ENCODE data around the gene MUC4.
"Not testable (repeated sequence)": the region's sequence is repeated elsewhere in the genome, so short reads cannot be mapped to it uniquely, and the experiment has no call there.

Gene MUC4

GRCh38 chr3:195751560-195751959 lies 60.2 kb downstream of the MUC4 start:
- no peaks in the 10 kb centered on the region for H3K36me3 ChIP-seq (ENCODE audit: insufficient read depth)
- TF ChIP-seq, protein P1, sequence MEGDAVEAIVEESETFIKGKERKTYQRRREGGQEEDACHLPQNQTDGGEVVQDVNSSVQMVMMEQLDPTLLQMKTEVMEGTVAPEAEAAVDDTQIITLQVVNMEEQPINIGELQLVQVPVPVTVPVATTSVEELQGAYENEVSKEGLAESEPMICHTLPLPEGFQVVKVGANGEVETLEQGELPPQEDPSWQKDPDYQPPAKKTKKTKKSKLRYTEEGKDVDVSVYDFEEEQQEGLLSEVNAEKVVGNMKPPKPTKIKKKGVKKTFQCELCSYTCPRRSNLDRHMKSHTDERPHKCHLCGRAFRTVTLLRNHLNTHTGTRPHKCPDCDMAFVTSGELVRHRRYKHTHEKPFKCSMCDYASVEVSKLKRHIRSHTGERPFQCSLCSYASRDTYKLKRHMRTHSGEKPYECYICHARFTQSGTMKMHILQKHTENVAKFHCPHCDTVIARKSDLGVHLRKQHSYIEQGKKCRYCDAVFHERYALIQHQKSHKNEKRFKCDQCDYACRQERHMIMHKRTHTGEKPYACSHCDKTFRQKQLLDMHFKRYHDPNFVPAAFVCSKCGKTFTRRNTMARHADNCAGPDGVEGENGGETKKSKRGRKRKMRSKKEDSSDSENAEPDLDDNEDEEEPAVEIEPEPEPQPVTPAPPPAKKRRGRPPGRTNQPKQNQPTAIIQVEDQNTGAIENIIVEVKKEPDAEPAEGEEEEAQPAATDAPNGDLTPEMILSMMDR (conservative IDR thresholded peaks at IDR 0.05; ENCODE audit: low read depth, low read length) = no peak

DNA sequence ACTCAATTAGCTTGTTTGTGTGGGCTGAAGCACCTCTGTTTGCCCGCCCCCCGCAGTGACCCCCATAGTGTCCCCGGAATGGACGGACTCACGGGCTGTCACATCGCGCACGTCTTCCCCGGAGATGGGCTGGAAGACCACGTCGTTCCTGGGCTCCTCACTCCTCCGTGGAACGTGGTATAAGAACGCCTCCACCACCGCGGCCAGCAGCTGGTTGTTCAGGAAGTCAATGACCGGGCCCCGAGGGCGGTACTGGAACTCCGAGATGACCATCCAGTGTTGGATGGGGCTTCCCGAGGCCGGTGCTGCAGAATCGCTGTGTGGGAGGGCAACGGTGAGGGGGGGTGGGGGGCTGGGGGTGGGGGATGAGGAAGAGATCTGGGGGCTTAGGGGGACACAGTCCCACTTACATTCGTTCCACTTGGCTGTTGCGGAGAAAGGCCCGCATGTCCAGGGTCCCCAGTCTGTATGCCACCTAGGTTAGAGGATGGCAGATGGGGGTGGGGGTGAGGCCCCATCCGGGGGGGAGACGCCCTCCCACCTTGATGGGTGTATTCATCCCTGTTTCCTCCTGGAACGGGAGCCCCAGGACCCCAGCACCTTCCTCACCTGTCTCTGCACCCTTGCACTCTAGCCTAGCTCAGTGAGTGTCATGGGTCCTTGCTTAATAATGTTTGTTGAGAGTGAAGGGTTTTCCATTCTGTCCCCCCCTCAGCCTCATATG lies 60.8 kb downstream of the MUC4 start:
- Histone ChIP-seq H3K4me3 (IDR thresholded peaks at IDR 0.05; ENCODE audit: insufficient read depth, low read depth, low read length) (no peak overlapping the region), H3K27ac (no peak overlapping the region), H3K36me3 (ENCODE audit: insufficient read depth) (no peaks in the 10 kb centered on the region), H3K79me2 (ENCODE audit: insufficient read depth, low read depth) (no peaks in the 10 kb centered on the region), H4K20me1 (ENCODE audit: insufficient read depth) (no peaks in the 10 kb centered on the region), H3K4me1 (ENCODE audit: low read depth, poor library complexity, severe bottlenecking) (peaks cover 3% of the 10 kb centered on the region), H3K27me3 (ENCODE audit: insufficient read depth, low read depth) (no peaks in the 10 kb centered on the region; the same call in 1 of the 2 replicates), H3K4me2 (no peak overlapping the region), H2AFZ (ENCODE audit: low read depth) (no peak overlapping the region), H3K9ac (no peak overlapping the region)
- TF ChIP-seq, protein P1 (conservative IDR thresholded peaks at IDR 0.05; ENCODE audit: low read depth, low read length) = no peak

More at GRCh38 chr3:195751560-195751959, 60.2 kb downstream of the MUC4 start:
- H3K4me2 ChIP-seq = no peak overlapping the region
- H3K27me3 ChIP-seq (ENCODE audit: insufficient read depth, low read depth) = peaks cover 3% of the 10 kb centered on the region; the same call in 1 of the 2 replicates
- H3K9ac ChIP-seq = no peak overlapping the region
- H3K79me2 ChIP-seq (ENCODE audit: insufficient read depth, low read depth) = no peaks in the 10 kb centered on the region
- H2AFZ ChIP-seq (ENCODE audit: low read depth) = no peak overlapping the region
- H4K20me1 ChIP-seq (ENCODE audit: insufficient read depth) = no peaks in the 10 kb centered on the region
- H3K4me3 ChIP-seq (IDR thresholded peaks at IDR 0.05; ENCODE audit: insufficient read depth, low read depth, low read length) = no peak overlapping the region
- H3K27ac ChIP-seq = no peak overlapping the region
- peaks cover 3% of the 10 kb centered on the region for H3K4me1 ChIP-seq (ENCODE audit: low read depth, poor library complexity, severe bottlenecking)

- H2AFZ ChIP-seq (ENCODE audit: low read depth); H3K4me3 ChIP-seq (IDR thresholded peaks at IDR 0.05; ENCODE audit: insufficient read depth, low read depth, low read length); H3K27ac ChIP-seq; H3K36me3 ChIP-seq (ENCODE audit: insufficient read depth); H4K20me1 ChIP-seq (ENCODE audit: insufficient read depth); H3K4me2 ChIP-seq; H3K79me2 ChIP-seq (ENCODE audit: insufficient read depth, low read depth); H3K4me1 ChIP-seq (ENCODE audit: low read depth, poor library complexity, severe bottlenecking); H3K27me3 ChIP-seq (ENCODE audit: insufficient read depth, low read depth); H3K9ac ChIP-seq: not testable (repeated sequence)
Observed at GRCh38 chr3:195749101-195749500, 62.6 kb downstream of the MUC4 start.

- H3K27ac ChIP-seq = no peak overlapping the region
- H3K9ac ChIP-seq = no peak overlapping the region
- H3K4me1 ChIP-seq (ENCODE audit: low read depth, poor library complexity, severe bottlenecking) = peaks cover 3% of the 10 kb centered on the region
- no peaks in the 10 kb centered on the region for H3K36me3 ChIP-seq (ENCODE audit: insufficient read depth)
- H3K4me3 ChIP-seq (IDR thresholded peaks at IDR 0.05; ENCODE audit: insufficient read depth, low read depth, low read length) = no peak overlapping the region
- no peak overlapping the region for H3K4me2 ChIP-seq
- H3K27me3 ChIP-seq (ENCODE audit: insufficient read depth, low read depth) = no peaks in the 10 kb centered on the region
- TF ChIP-seq, protein P1 (conservative IDR thresholded peaks at IDR 0.05; ENCODE audit: low read depth, low read length) = no peak
- no peaks in the 10 kb centered on the region for H4K20me1 ChIP-seq (ENCODE audit: insufficient read depth)
- H2AFZ ChIP-seq (ENCODE audit: low read depth) = no peak overlapping the region
- no peaks in the 10 kb centered on the region for H3K79me2 ChIP-seq (ENCODE audit: insufficient read depth, low read depth)
Observed at GRCh38 chr3:195748661-195749060, 63.1 kb downstream of the MUC4 start.

DNA sequence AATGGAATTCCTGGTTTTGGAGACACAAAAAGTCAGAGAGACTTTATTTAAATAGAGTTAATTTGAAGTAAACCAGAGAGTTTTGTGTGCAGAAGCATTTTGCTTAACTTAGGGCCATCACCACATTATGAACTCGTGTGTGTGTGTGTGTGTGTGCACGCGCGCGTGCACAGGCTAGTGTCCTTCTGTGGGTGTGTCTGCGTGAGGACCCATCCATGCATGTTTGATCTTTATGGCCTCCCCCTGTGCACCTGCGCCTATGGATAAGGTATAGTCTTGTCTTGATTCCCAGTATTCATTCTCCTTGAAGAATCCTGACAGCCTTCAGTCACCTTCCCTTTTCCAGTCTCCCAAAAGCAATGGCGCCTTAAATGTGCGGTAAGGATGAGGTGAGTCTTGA lies 65.0 kb downstream of the MUC4 start:
- H3K9ac ChIP-seq = no peak overlapping the region
- no peak overlapping the region for H3K4me3 ChIP-seq (IDR thresholded peaks at IDR 0.05; ENCODE audit: insufficient read depth, low read depth, low read length)
- no peak overlapping the region for H2AFZ ChIP-seq (ENCODE audit: low read depth)
- H3K27me3 ChIP-seq (ENCODE audit: insufficient read depth, low read depth) = no peaks in the 10 kb centered on the region
- H3K4me1 ChIP-seq (ENCODE audit: low read depth, poor library complexity, severe bottlenecking) = peaks cover 3% of the 10 kb centered on the region
- no peaks in the 10 kb centered on the region for H3K79me2 ChIP-seq (ENCODE audit: insufficient read depth, low read depth)
- no peaks in the 10 kb centered on the region for H4K20me1 ChIP-seq (ENCODE audit: insufficient read depth)
- TF ChIP-seq, protein P1 (conservative IDR thresholded peaks at IDR 0.05; ENCODE audit: low read depth, low read length) = no peak
- H3K36me3 ChIP-seq (ENCODE audit: insufficient read depth) = no peaks in the 10 kb centered on the region
- no peak overlapping the region for H3K27ac ChIP-seq
- H3K4me2 ChIP-seq = no peak overlapping the region
